BLaER1 treated with 17β-estradiol and CSF1 and Interleukin-3, amounts not matched to agents 10 nM and 100 nM (cell line): ENCODE results near the gene KCNMB1.
A peak's percentile ranks its signal among the peaks of the same experiment; 100 is the strongest.

Experiments
- H3K27ac ChIP-seq, 11 experiments: shearing (Covaris generic); formaldehyde crosslinking; 2 replicates each; pipeline ENCODE4 v1.8.1; 2022
- H3K27me3 ChIP-seq, 11 experiments: shearing (Covaris generic); formaldehyde crosslinking; 2 replicates each; pipeline ENCODE4 v1.8.1; 2022
- H3K36me3 ChIP-seq, 11 experiments: shearing (Covaris generic); formaldehyde crosslinking; 2 replicates each; pipeline ENCODE4 v1.8.1; 2022
- H3K4me1 ChIP-seq, 10 experiments: shearing (Covaris generic); formaldehyde crosslinking; 2 replicates each; pipeline ENCODE4 v1.8.1; 2022
- H3K4me2 ChIP-seq, 11 experiments: shearing (Covaris generic); formaldehyde crosslinking; 2 replicates each; pipeline ENCODE4 v1.8.1; 2022
- H3K4me3 ChIP-seq, 10 experiments: shearing (Covaris generic); formaldehyde crosslinking; 2 replicates each; pipeline ENCODE4 v1.8.1; 2022
- H3K9ac ChIP-seq, 11 experiments: shearing (Covaris generic); formaldehyde crosslinking; 2 replicates each; pipeline ENCODE4 v1.8.1; 2022
- H3K9me3 ChIP-seq, 11 experiments: shearing (Covaris generic); formaldehyde crosslinking; replicated peaks in 1 of 11; 2 replicates each; pipeline ENCODE4 v1.8.1; 2022
- H4K20me1 ChIP-seq, 11 experiments: shearing (Covaris generic); formaldehyde crosslinking; 2 replicates each; pipeline ENCODE4 v1.8.1; 2022
- Cebpa-rat ChIP-seq, 11 experiments: shearing (Covaris generic); IDR thresholded peaks; 2 replicates each; pipeline ENCODE4 v1.8.1; 2022

Gene KCNMB1

GRCh38 chr5:170362656-170363055 lies 26.5 kb downstream of the KCNMB1 start:
- TF ChIP-seq Cebpa-rat (IDR thresholded peaks at IDR 0.05): no peak
- Histone ChIP-seq H3K9ac (peak overlapping the region in 3 of 11 experiments; percentile 34 to 49 (median 48); a peak in 5 of 22 replicates), H4K20me1 (no peaks in the 10 kb centered on the region), H3K27ac (peak overlapping the region in 8 of 11 experiments; percentile 8 to 92 (median 84); a peak in 15 of 22 replicates), H3K27me3 (no peaks in the 10 kb centered on the region), H3K4me1 (peaks cover 49 to 100% (median 79%) of the 10 kb centered on the region in 10 experiments), H3K4me3 (no peak overlapping the region), H3K36me3 (no peaks in the 10 kb centered on the region), H3K9me3 (no peaks in the 10 kb centered on the region), H3K4me2 (peak overlapping the region; percentile 58 to 97 (median 89))

GRCh38 chr5:170362102-170362501 lies 27.1 kb downstream of the KCNMB1 start:
- H3K27me3 ChIP-seq: no peaks in the 10 kb centered on the region

GRCh38 chr5:170361616-170362015 lies 27.6 kb downstream of the KCNMB1 start:
- H3K4me3 ChIP-seq: no peak overlapping the region; a peak in 2 of 20 replicates
- H4K20me1 ChIP-seq: no peaks in the 10 kb centered on the region
- no peak for TF ChIP-seq Cebpa-rat (IDR thresholded peaks at IDR 0.05)
- H3K9me3 ChIP-seq: no peaks in the 10 kb centered on the region
- H3K36me3 ChIP-seq: no peaks in the 10 kb centered on the region
- H3K9ac ChIP-seq: peak overlapping the region in 4 of 11 experiments; percentile 1 to 59 (median 52); a peak in 6 of 22 replicates
- H3K27ac ChIP-seq: peak overlapping the region in 10 of 11 experiments; percentile 27 to 92 (median 84); a peak in 17 of 22 replicates
- peak overlapping the region; percentile 58 to 97 (median 89) for H3K4me2 ChIP-seq
- H3K27me3 ChIP-seq: no peaks in the 10 kb centered on the region
- H3K4me1 ChIP-seq: peaks cover 58 to 100% (median 86%) of the 10 kb centered on the region in 10 experiments

More at GRCh38 chr5:170362102-170362501, 27.1 kb downstream of the KCNMB1 start:
- Histone ChIP-seq H4K20me1 (no peaks in the 10 kb centered on the region), H3K36me3 (no peaks in the 10 kb centered on the region), H3K27ac (peak overlapping the region in 7 of 11 experiments; percentile 60 to 92 (median 85); a peak in 14 of 22 replicates), H3K4me3 (no peak overlapping the region; a peak in 2 of 20 replicates), H3K4me2 (peak overlapping the region; percentile 58 to 97 (median 89)), H3K9me3 (no peaks in the 10 kb centered on the region), H3K9ac (peak overlapping the region in 3 of 11 experiments; percentile 19 to 59 (median 49); a peak in 6 of 22 replicates), H3K4me1 (peaks cover 54 to 100% (median 84%) of the 10 kb centered on the region in 10 experiments)
- TF ChIP-seq Cebpa-rat (IDR thresholded peaks at IDR 0.05): no peak

- Histone ChIP-seq H3K36me3 (no peaks in the 10 kb centered on the region), H3K4me3 (peak overlapping the region in 1 of 10 experiments; percentile 8; a peak in 1 of 20 replicates), H3K9ac (peak overlapping the region in 7 of 11 experiments; percentile 1 to 59 (median 20); a peak in 7 of 22 replicates), H4K20me1 (no peaks in the 10 kb centered on the region), H3K9me3 (no peaks in the 10 kb centered on the region), H3K4me1 (peaks cover 63 to 100% (median 87%) of the 10 kb centered on the region in 10 experiments), H3K27ac (peak overlapping the region in 10 of 11 experiments; percentile 27 to 92 (median 84); a peak in 17 of 22 replicates), H3K27me3 (no peaks in the 10 kb centered on the region), H3K4me2 (peak overlapping the region; percentile 58 to 97 (median 89))
- TF ChIP-seq Cebpa-rat (IDR thresholded peaks at IDR 0.05): no peak
Observed at GRCh38 chr5:170361116-170361515, 28.1 kb downstream of the KCNMB1 start.

GRCh38 chr5:170360709-170361108 lies 28.5 kb downstream of the KCNMB1 start:
- H3K4me3 ChIP-seq: peak overlapping the region in 1 of 10 experiments; percentile 8; a peak in 1 of 20 replicates
- peak overlapping the region; percentile 58 to 97 (median 89) for H3K4me2 ChIP-seq
- H3K27me3 ChIP-seq: no peaks in the 10 kb centered on the region
- no peaks in the 10 kb centered on the region for H3K36me3 ChIP-seq
- no peaks in the 10 kb centered on the region for H4K20me1 ChIP-seq
- peak overlapping the region in 10 of 11 experiments; percentile 27 to 92 (median 84); a peak in 17 of 22 replicates for H3K27ac ChIP-seq
- peaks cover 67 to 100% (median 89%) of the 10 kb centered on the region in 10 experiments for H3K4me1 ChIP-seq
- TF ChIP-seq Cebpa-rat (IDR thresholded peaks at IDR 0.05): no peak
- H3K9me3 ChIP-seq: no peaks in the 10 kb centered on the region
- H3K9ac ChIP-seq: peak overlapping the region in 7 of 11 experiments; percentile 1 to 59 (median 20); a peak in 6 of 22 replicates

- Histone ChIP-seq H3K4me1 (peaks cover 94 to 100% (median 100%) of the 10 kb centered on the region in 10 experiments), H3K4me2 (peak overlapping the region; percentile 74 to 97 (median 93)), H3K4me3 (peak overlapping the region in 2 of 10 experiments; percentile 8 to 21; a peak in 5 of 20 replicates), H3K27me3 (no peaks in the 10 kb centered on the region), H3K9ac (peak overlapping the region; percentile 39 to 81 (median 76); a peak in 21 of 22 replicates), H3K27ac (peak overlapping the region; percentile 39 to 92 (median 83); a peak in 21 of 22 replicates), H3K36me3 (no peaks in the 10 kb centered on the region), H3K9me3 (no peaks in the 10 kb centered on the region), H4K20me1 (no peaks in the 10 kb centered on the region)
- no peak for TF ChIP-seq Cebpa-rat (IDR thresholded peaks at IDR 0.05)
Observed at GRCh38 chr5:170357955-170358444, 31.2 kb downstream of the KCNMB1 start.

- no peaks in the 10 kb centered on the region for H3K27me3 ChIP-seq
Observed at GRCh38 chr5:170355601-170356098, 33.5 kb downstream of the KCNMB1 start.

GRCh38 chr5:170353961-170354360 lies 35.2 kb downstream of the KCNMB1 start:
- TF ChIP-seq Cebpa-rat (IDR thresholded peaks at IDR 0.05): no peak
- H3K4me2 ChIP-seq: peak overlapping the region; percentile 82 to 98 (median 95)
- H3K9me3 ChIP-seq: 0 out of 22 replicates have a peak, but pooled peaks cover 0 to 4% (median 0%) of the 10 kb centered on the region in 11 experiments
- peaks cover 69 to 79% (median 74%) of the 10 kb centered on the region in 10 experiments for H3K4me1 ChIP-seq
- H3K27ac ChIP-seq: peak overlapping the region in 6 of 11 experiments; percentile 41 to 76 (median 68); a peak in 11 of 22 replicates
- peak overlapping the region in 8 of 11 experiments; percentile 43 to 75 (median 56); a peak in 13 of 22 replicates for H3K9ac ChIP-seq
- no peaks in the 10 kb centered on the region for H3K36me3 ChIP-seq
- peak overlapping the region in 7 of 10 experiments; percentile 1 to 55 (median 28); a peak in 8 of 20 replicates for H3K4me3 ChIP-seq
- no peaks in the 10 kb centered on the region for H4K20me1 ChIP-seq
- H3K27me3 ChIP-seq: no peaks in the 10 kb centered on the region

More at GRCh38 chr5:170355601-170356098, 33.5 kb downstream of the KCNMB1 start:
- H3K4me3 ChIP-seq: no peak overlapping the region
- H3K9me3 ChIP-seq: 0 out of 22 replicates have a peak, but pooled peaks cover 0 to 4% (median 0%) of the 10 kb centered on the region in 11 experiments
- TF ChIP-seq Cebpa-rat (IDR thresholded peaks at IDR 0.05): no peak
- peak overlapping the region in 6 of 11 experiments; percentile 5 to 75 (median 40); a peak in 5 of 22 replicates for H3K9ac ChIP-seq
- H3K27ac ChIP-seq: peak overlapping the region in 5 of 11 experiments; percentile 27 to 73 (median 64); a peak in 7 of 22 replicates
- H3K4me2 ChIP-seq: peak overlapping the region; percentile 82 to 98 (median 95)
- no peaks in the 10 kb centered on the region for H4K20me1 ChIP-seq
- no peaks in the 10 kb centered on the region for H3K36me3 ChIP-seq
- H3K4me1 ChIP-seq: peaks cover 82 to 96% (median 91%) of the 10 kb centered on the region in 10 experiments
